Measurements from ENCODE around the gene KIF5C. TPM values are rescaled to one million over a fixed set of nuclear protein-coding genes. Genes with fewer than 3 reads are reported as not detected.
A peak's percentile ranks its signal among the peaks of the same experiment; 100 is the strongest.

Gene KIF5C
- total RNA-seq (2014; rRNA removed; shearing (Covaris generic)): 8.1 and 15.2 TPM in 2 replicates
- 18.0 and 22.2 TPM in 2 replicates for total RNA-seq (2022)
- percentile 71 among the genes with signal in this experiment for Bru-seq, nascent RNA
- BruChase-seq, experiment 1, labeled RNA remaining after a 6-hour chase: percentile 65 among the genes with signal in this experiment
- BruChase-seq, experiment 2, labeled RNA remaining after a 2-hour chase: percentile 66 among the genes with signal in this experiment
- long read RNA-seq, full-length matches to known transcripts: 12 of 32 reads
- long read RNA-seq, partial matches to known transcripts: 15 of 32 reads
- long read RNA-seq, other reads (novel, unspliced or antisense): 5 of 32 reads

DNA sequence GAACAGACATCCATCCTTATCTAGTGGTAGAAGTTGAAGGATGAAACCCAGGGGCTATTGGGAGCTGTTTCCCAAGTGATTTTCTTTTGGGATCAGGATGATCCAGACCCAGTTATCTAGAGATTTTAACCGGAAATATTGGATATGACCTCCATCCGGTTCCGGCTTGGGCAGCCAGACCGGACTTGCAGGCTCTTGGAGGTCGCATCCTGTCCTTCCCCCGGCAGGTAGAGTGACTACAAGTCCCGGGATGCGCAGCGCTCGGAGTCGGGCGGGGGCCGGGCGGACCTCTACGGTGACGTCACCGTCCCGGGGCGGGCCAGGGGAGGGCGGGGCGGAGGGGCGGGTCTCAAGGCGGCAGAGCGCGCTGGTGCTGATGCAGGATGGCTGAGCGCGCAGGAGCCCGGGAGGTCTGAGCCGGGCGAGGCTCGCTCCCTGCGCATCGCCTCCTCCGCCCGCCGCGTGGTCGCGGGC lies at the start of gene KIF5C:
Gene KIF5C, plus strand, starts transcription at position 360 of the 474 bp plus-strand sequence. CDS start 391 bp downstream, outside the sequence.
- Histone ChIP-seq H4K20me1 (ENCODE audit: insufficient read depth, low read length) (0 out of 2 replicates have a peak, but pooled peaks cover 6% of the 10 kb centered on the region), H3K27ac (ENCODE audit: low read depth, low read length, poor library complexity, severe bottlenecking) (no peak within 1 kb of the TSS), H3K9me2 (ENCODE audit: insufficient read depth, low read length) (no peaks in the 10 kb centered on the region), H3K36me3 (ENCODE audit: insufficient read depth, low read length) (0 out of 2 replicates have a peak, but pooled peaks cover 6% of the 10 kb centered on the region), H3K9me3 (ENCODE audit: low read length) (no peaks in the 10 kb centered on the region), H3K4me1 (ENCODE audit: insufficient read depth, low read length, poor library complexity, severe bottlenecking) (peaks cover 18% of the 10 kb centered on the region), H3K79me2 (ENCODE audit: insufficient read depth, low read depth, low read length) (no peaks in the 10 kb centered on the region), H2AFZ (ENCODE audit: low read length) (peak within 1 kb of the TSS; percentile 100), H3K4me3 (ENCODE audit: low read depth, low read length, poor library complexity, severe bottlenecking) (peak within 1 kb of the TSS; percentile 74), H3K4me2 (ENCODE audit: low read length) (peak within 1 kb of the TSS; percentile 97)
- ChIA-PET CTCF (ENCODE audit: unreplicated experiment) (no interaction called here), POLR2A (interaction anchor here (0.6 to 1.4 kb wide), 4 partner anchors 9 to 851 kb away, joined by 3 read pairs; no protein-coding TSS in a partner anchor)
- peak; percentile 95 for DNase-seq (ENCODE audit: low spot score)
- intact Hi-C loops (cut with micrococcal nuclease; ENCODE audit: unreplicated experiment): loop anchor here (1.0 to 5.0 kb wide), 4 partner anchors 144 to 853 kb away; partner anchors contain the start of genes MBD5, MMADHC and ORC4
- BruUV-seq (replicated peaks): no TSS peak
- TF ChIP-seq CTCF (conservative IDR thresholded peaks at IDR 0.05; ENCODE audit: low read length) (no peak), EZH2phosphoT487 (IDR thresholded peaks at IDR 0.05; ENCODE audit: borderline replicate concordance, low read depth, low read length) (no peak)

- no peaks in the 10 kb centered on the region for H3K9me3 ChIP-seq (ENCODE audit: low read length)
- H2AFZ ChIP-seq (ENCODE audit: low read length): no peak overlapping the region
- BruUV-seq (replicated peaks): no TSS peak
- no peak overlapping the region for H3K4me3 ChIP-seq (ENCODE audit: low read depth, low read length, poor library complexity, severe bottlenecking)
- no peaks in the 10 kb centered on the region for H3K36me3 ChIP-seq (ENCODE audit: insufficient read depth, low read length)
- no peaks in the 10 kb centered on the region for H3K79me2 ChIP-seq (ENCODE audit: insufficient read depth, low read depth, low read length)
- no peaks in the 10 kb centered on the region for H3K9me2 ChIP-seq (ENCODE audit: insufficient read depth, low read length)
- intact Hi-C loops (cut with micrococcal nuclease; ENCODE audit: unreplicated experiment): no loop called here
- no peak overlapping the region for H3K27ac ChIP-seq (ENCODE audit: low read depth, low read length, poor library complexity, severe bottlenecking)
- H3K4me2 ChIP-seq (ENCODE audit: low read length): no peak overlapping the region
- ChIA-PET CTCF (ENCODE audit: unreplicated experiment) (no interaction called here), POLR2A (no interaction called here)
- no peak for TF ChIP-seq CTCF (conservative IDR thresholded peaks at IDR 0.05; ENCODE audit: low read length)
- no peak for TF ChIP-seq EZH2phosphoT487 (IDR thresholded peaks at IDR 0.05; ENCODE audit: borderline replicate concordance, low read depth, low read length)
- no peaks in the 10 kb centered on the region for H3K4me1 ChIP-seq (ENCODE audit: insufficient read depth, low read length, poor library complexity, severe bottlenecking)
- DNase-seq (ENCODE audit: low spot score): no peak
- no peaks in the 10 kb centered on the region for H4K20me1 ChIP-seq (ENCODE audit: insufficient read depth, low read length)
Measured at GRCh38 chr2:148826791-148827190, 48.2 kb upstream of the KIF5C start.

- CTCF ChIA-PET (ENCODE audit: unreplicated experiment): no interaction called here
- no peak overlapping the region for H3K4me2 ChIP-seq (ENCODE audit: low read length)
- intact Hi-C loops (cut with micrococcal nuclease; ENCODE audit: unreplicated experiment): no loop called here
Measured at GRCh38 chr2:148828941-148829340, 46.1 kb upstream of the KIF5C start.

More at GRCh38 chr2:148828941-148829340, 46.1 kb upstream of the KIF5C start:
- H3K79me2 ChIP-seq (ENCODE audit: insufficient read depth, low read depth, low read length): no peaks in the 10 kb centered on the region
- H3K4me1 ChIP-seq (ENCODE audit: insufficient read depth, low read length, poor library complexity, severe bottlenecking): no peaks in the 10 kb centered on the region
- no peaks in the 10 kb centered on the region for H4K20me1 ChIP-seq (ENCODE audit: insufficient read depth, low read length)
- no peak overlapping the region for H3K4me3 ChIP-seq (ENCODE audit: low read depth, low read length, poor library complexity, severe bottlenecking)
- no peaks in the 10 kb centered on the region for H3K9me2 ChIP-seq (ENCODE audit: insufficient read depth, low read length)
- no peak overlapping the region for H3K27ac ChIP-seq (ENCODE audit: low read depth, low read length, poor library complexity, severe bottlenecking)
- no peak for TF ChIP-seq EZH2phosphoT487 (IDR thresholded peaks at IDR 0.05; ENCODE audit: borderline replicate concordance, low read depth, low read length)
- no peak for TF ChIP-seq CTCF (conservative IDR thresholded peaks at IDR 0.05; ENCODE audit: low read length)
- no peak for DNase-seq (ENCODE audit: low spot score)
- no peaks in the 10 kb centered on the region for H3K36me3 ChIP-seq (ENCODE audit: insufficient read depth, low read length)
- H3K9me3 ChIP-seq (ENCODE audit: low read length): no peaks in the 10 kb centered on the region
- no TSS peak for BruUV-seq (replicated peaks)
- POLR2A ChIA-PET: interaction anchor here (1.0 to 1.9 kb wide), 2 partner anchors 11 to 18 kb away, joined by 4 to 5 read pairs; no protein-coding TSS in a partner anchor
- H2AFZ ChIP-seq (ENCODE audit: low read length): no peak overlapping the region

Data from OCI-LY7 (cell line).